ENCODE measurements around the gene C19orf85. TPM values are rescaled to one million over a fixed set of nuclear protein-coding genes. Genes with fewer than 3 reads are reported as not detected.
A peak's percentile ranks its signal among the peaks of the same experiment; 100 is the strongest.

The C19orf85 gene
- total RNA-seq, 2 experiments from 2014 or later: not detected

- Mint-ChIP-seq H3K9me3 (no peaks in the 10 kb centered on the region), H3K4me1 (ENCODE audit: low read depth) (peaks cover 26% of the 10 kb centered on the region), H3K27me3 (no peaks in the 10 kb centered on the region), H3K36me3 (ENCODE audit: low read depth) (no peaks in the 10 kb centered on the region), H3K4me3 (no peak overlapping the region), H3K27ac (no peak overlapping the region)
- no peak for TF ChIP-seq CTCF (IDR thresholded peaks at IDR 0.05)
- no peaks in the 10 kb centered on the region for H3K9me3 ChIP-seq (ENCODE audit: control insufficient read depth in 1 of 2, insufficient read depth in 1 of 2, low read length in 2 of 2)
- no peak overlapping the region for H3K4me3 ChIP-seq (ENCODE audit: low read length)
- intact Hi-C loops (cut with DNase I, micrococcal nuclease): loop anchor here (2.0 to 5.0 kb wide), 2 partner anchors 117 to 167 kb away; no protein-coding TSS in a partner anchor
- no peak for DNase-seq
- ATAC-seq (ENCODE audit: poor library complexity): no peak
- no peak overlapping the region for H3K27ac ChIP-seq (ENCODE audit: low read depth in 1 of 2, low read length in 2 of 2)
- H3K36me3 ChIP-seq (ENCODE audit: insufficient read depth, low read length): no peaks in the 10 kb centered on the region
- peaks cover 0 to 5% of the 10 kb centered on the region in 2 experiments for H3K27me3 ChIP-seq (ENCODE audit: control insufficient read depth in 1 of 2, insufficient read depth in 2 of 2, low read length in 2 of 2)
- POLR2A ChIA-PET: no interaction called here
- H3K4me1 ChIP-seq (ENCODE audit: insufficient read depth, low read length): peaks cover 31% of the 10 kb centered on the region
- CTCF ChIA-PET: no interaction called here
Measured at GRCh38 chr19:55419624-55420236, 44.8 kb downstream of the C19orf85 start.

GRCh38 chr19:55419103-55419502, 45.4 kb downstream of the C19orf85 start:
- Histone ChIP-seq H3K36me3 (ENCODE audit: insufficient read depth, low read length) (no peaks in the 10 kb centered on the region), H3K4me1 (ENCODE audit: insufficient read depth, low read length) (peaks cover 31% of the 10 kb centered on the region), H3K27me3 (ENCODE audit: control insufficient read depth in 1 of 2, insufficient read depth in 2 of 2, low read length in 2 of 2) (no peaks in the 10 kb centered on the region), H3K4me3 (ENCODE audit: low read length) (no peak overlapping the region), H3K27ac (ENCODE audit: low read depth in 1 of 2, low read length in 2 of 2) (no peak overlapping the region), H3K9me3 (ENCODE audit: control insufficient read depth in 1 of 2, insufficient read depth in 1 of 2, low read length in 2 of 2) (no peaks in the 10 kb centered on the region)
- ATAC-seq (ENCODE audit: poor library complexity) (no peak), DNase-seq (no peak)
- Mint-ChIP-seq H3K4me1 (ENCODE audit: low read depth) (peaks cover 24% of the 10 kb centered on the region), H3K9me3 (no peaks in the 10 kb centered on the region), H3K27me3 (no peaks in the 10 kb centered on the region), H3K27ac (no peak overlapping the region), H3K4me3 (no peak overlapping the region), H3K36me3 (ENCODE audit: low read depth) (no peaks in the 10 kb centered on the region)
- POLR2A ChIA-PET: interaction anchor here (0.9 kb wide), 1 partner anchor 11 kb away, joined by 3 read pairs; the partner anchor contains the start of gene UBE2S
- no peak for TF ChIP-seq CTCF (IDR thresholded peaks at IDR 0.05)
- intact Hi-C loops (cut with DNase I, micrococcal nuclease): loop anchor here (2.0 to 5.0 kb wide), 2 partner anchors 116 to 167 kb away; no protein-coding TSS in a partner anchor
- CTCF ChIA-PET: interaction anchor here (0.7 to 1.4 kb wide), 2 partner anchors 127 to 223 kb away, joined by 3 to 5 read pairs; no protein-coding TSS in a partner anchor

GRCh38 chr19:55418185-55418584, 46.4 kb downstream of the C19orf85 start:
- Mint-ChIP-seq H3K9me3 (no peaks in the 10 kb centered on the region), H3K27ac (no peak overlapping the region), H3K27me3 (no peaks in the 10 kb centered on the region), H3K4me1 (ENCODE audit: low read depth) (peaks cover 24% of the 10 kb centered on the region), H3K4me3 (no peak overlapping the region), H3K36me3 (ENCODE audit: low read depth) (no peaks in the 10 kb centered on the region)
- Histone ChIP-seq H3K27ac (ENCODE audit: low read depth in 1 of 2, low read length in 2 of 2) (no peak overlapping the region), H3K4me3 (ENCODE audit: low read length) (no peak overlapping the region), H3K27me3 (ENCODE audit: control insufficient read depth in 1 of 2, insufficient read depth in 2 of 2, low read length in 2 of 2) (no peaks in the 10 kb centered on the region), H3K36me3 (ENCODE audit: insufficient read depth, low read length) (no peaks in the 10 kb centered on the region), H3K4me1 (ENCODE audit: insufficient read depth, low read length) (peaks cover 31% of the 10 kb centered on the region), H3K9me3 (ENCODE audit: control insufficient read depth in 1 of 2, insufficient read depth in 1 of 2, low read length in 2 of 2) (no peaks in the 10 kb centered on the region)
- CTCF ChIA-PET: interaction anchor here (0.7 to 1.4 kb wide), 5 partner anchors 35 to 277 kb away, joined by 3 to 7 read pairs (median 4); partner anchors contain the start of genes PPP6R1 and TMEM238
- POLR2A ChIA-PET: interaction anchor here (0.6 to 0.9 kb wide), 4 partner anchors 8 to 184 kb away, joined by 3 to 6 read pairs (median 3); partner anchors contain the start of gene UBE2S
- DNase-seq (peak; percentile 25 to 80 (median 42)), ATAC-seq (ENCODE audit: poor library complexity) (peak; percentile 60)
- intact Hi-C loops (cut with DNase I, micrococcal nuclease): loop anchor here (1.0 to 5.0 kb wide), 4 partner anchors 115 to 277 kb away; no protein-coding TSS in a partner anchor
- peak; percentile 79 for TF ChIP-seq CTCF (IDR thresholded peaks at IDR 0.05)

Other genes with a start within 250 kb of the C19orf85 start
- 10 to 100 TPM; 11.7 to 11.8 TPM for gene TMEM86B, start 236.0 kb downstream of the C19orf85 start, total RNA-seq
- gene PPP6R1, start 205.7 kb downstream of the C19orf85 start, total RNA-seq: 100 to 1,000 TPM; 172 to 182 TPM
- 10 to 100 TPM; 14.3 to 15.1 TPM for gene HSPBP1, start 184.6 kb downstream of the C19orf85 start, total RNA-seq
- 1 to 10 TPM; 2.6 to 2.7 TPM for gene BRSK1, start 180.8 kb downstream of the C19orf85 start, total RNA-seq
- not detected for gene TMEM150B, start 139.4 kb downstream of the C19orf85 start, total RNA-seq
- 100 to 1,000 TPM; 113 to 115 TPM for gene KMT5C, start 124.9 kb downstream of the C19orf85 start, total RNA-seq
- gene COX6B2, start 110.0 kb downstream of the C19orf85 start, total RNA-seq: under 1 TPM in 1 of 2 experiments, not detected in 1; 0.28 TPM
- under 1 TPM in 1 of 2 experiments, not detected in 1; 0.08 TPM for gene GARIN5B, start 101.5 kb downstream of the C19orf85 start, total RNA-seq
- under 1 TPM; 0.22 to 0.92 TPM for gene IL11, start 94.3 kb downstream of the C19orf85 start, total RNA-seq
- not detected for gene TMEM190, start 87.9 kb downstream of the C19orf85 start, total RNA-seq
- 10 to 100 TPM; 14.2 to 14.3 TPM for gene TMEM238, start 80.5 kb downstream of the C19orf85 start, total RNA-seq
- 1,000 to 10,000 TPM; 3,995 to 4,178 TPM for gene RPL28, start 78.8 kb downstream of the C19orf85 start, total RNA-seq
- 10 to 100 TPM; 50.9 to 62.9 TPM for gene UBE2S, start 57.0 kb downstream of the C19orf85 start, total RNA-seq
- not detected for gene SHISA7, start 21.5 kb downstream of the C19orf85 start, total RNA-seq
- gene ISOC2, start 3.1 kb downstream of the C19orf85 start, total RNA-seq: 1 to 10 TPM; 1.5 to 2.2 TPM
- 10 to 100 TPM; 26.6 to 27.2 TPM for gene ZNF628, start 11.9 kb upstream of the C19orf85 start, total RNA-seq
- gene NAT14, start 20.4 kb upstream of the C19orf85 start, total RNA-seq: 10 to 100 TPM; 10.5 to 14.7 TPM
- 1 to 10 TPM in 1 of 2 experiments, under 1 TPM in 1; 0.42 to 1.3 TPM for gene SSC5D, start 23.7 kb upstream of the C19orf85 start, total RNA-seq
- not detected for gene SBK2, start 72.4 kb upstream of the C19orf85 start, total RNA-seq
- not detected for gene SBK3, start 80.8 kb upstream of the C19orf85 start, total RNA-seq
- 1 to 10 TPM; 6.7 to 7.1 TPM for gene ZNF579, start 116.1 kb upstream of the C19orf85 start, total RNA-seq
- gene FIZ1, start 134.8 kb upstream of the C19orf85 start, total RNA-seq: 1 to 10 TPM; 5.5 to 7.3 TPM
- 10 to 100 TPM in 1 of 2 experiments, 1 to 10 TPM in 1; 9.6 to 10.3 TPM for gene ZNF524, start 135.5 kb upstream of the C19orf85 start, total RNA-seq
- 10 to 100 TPM; 12.0 to 12.9 TPM for gene ZNF865, start 140.9 kb upstream of the C19orf85 start, total RNA-seq
- 10 to 100 TPM; 11.2 to 11.8 TPM for gene ZNF784, start 159.8 kb upstream of the C19orf85 start, total RNA-seq
- 10 to 100 TPM; 45.2 to 46.6 TPM for gene ZNF580, start 176.3 kb upstream of the C19orf85 start, total RNA-seq
- gene ZNF581, start 178.9 kb upstream of the C19orf85 start, total RNA-seq: 10 to 100 TPM; 23.1 to 24.7 TPM
- 1 to 10 TPM; 1.7 to 1.8 TPM for gene CCDC106, start 183.5 kb upstream of the C19orf85 start, total RNA-seq
- 100 to 1,000 TPM; 209 to 212 TPM for gene U2AF2, start 190.3 kb upstream of the C19orf85 start, total RNA-seq
- gene EPN1, start 210.5 kb upstream of the C19orf85 start, total RNA-seq: 10 to 100 TPM; 39.0 to 40.5 TPM